Measurements from ENCODE around the gene POU6F2.

Gene POU6F2

DNA sequence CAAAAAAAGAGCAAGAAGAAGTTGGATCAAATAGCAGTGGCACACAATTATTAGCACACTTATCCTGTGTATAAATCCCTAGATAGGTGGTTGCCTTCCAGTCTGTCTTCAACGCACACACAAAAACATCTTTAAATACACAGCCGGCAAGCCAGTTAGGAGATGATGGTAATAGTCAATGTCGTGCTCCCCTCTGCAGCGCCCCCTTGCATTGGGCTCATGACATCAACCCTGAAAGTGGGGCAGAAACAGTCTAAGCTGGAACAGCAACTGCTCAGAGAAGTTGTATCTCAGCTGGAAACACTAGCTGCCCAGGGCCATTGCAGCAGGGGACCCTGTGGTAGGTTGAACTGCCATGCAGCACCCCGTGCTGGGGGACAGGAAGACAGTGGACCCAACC is 409.0 kb downstream of the POU6F2 start:
- in situ Hi-C loops (cut with MboI; ENCODE audit: low sequenced_read_pairs) = no loop called here

DNA sequence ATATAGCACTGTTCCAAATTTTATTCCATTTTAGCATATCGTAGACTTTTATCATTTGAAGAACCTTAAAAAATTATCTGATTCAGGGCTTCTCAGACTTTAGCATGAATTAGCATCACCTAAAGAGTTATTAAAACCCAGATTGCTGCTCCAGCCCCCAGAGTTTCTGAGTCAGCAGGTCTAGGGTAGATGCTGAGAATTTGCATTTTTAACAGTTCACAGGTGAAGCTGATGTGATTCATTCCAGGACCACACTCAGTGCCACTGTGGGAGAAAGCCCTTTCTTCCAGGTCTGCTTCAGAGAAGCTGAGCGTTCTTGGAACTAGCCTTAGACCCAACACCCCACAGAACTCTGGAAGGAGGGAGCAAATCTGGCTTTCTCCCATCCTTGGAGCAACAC is 414.4 kb downstream of the POU6F2 start:
- in situ Hi-C loops (cut with MboI; ENCODE audit: low sequenced_read_pairs) = no loop called here

DNA sequence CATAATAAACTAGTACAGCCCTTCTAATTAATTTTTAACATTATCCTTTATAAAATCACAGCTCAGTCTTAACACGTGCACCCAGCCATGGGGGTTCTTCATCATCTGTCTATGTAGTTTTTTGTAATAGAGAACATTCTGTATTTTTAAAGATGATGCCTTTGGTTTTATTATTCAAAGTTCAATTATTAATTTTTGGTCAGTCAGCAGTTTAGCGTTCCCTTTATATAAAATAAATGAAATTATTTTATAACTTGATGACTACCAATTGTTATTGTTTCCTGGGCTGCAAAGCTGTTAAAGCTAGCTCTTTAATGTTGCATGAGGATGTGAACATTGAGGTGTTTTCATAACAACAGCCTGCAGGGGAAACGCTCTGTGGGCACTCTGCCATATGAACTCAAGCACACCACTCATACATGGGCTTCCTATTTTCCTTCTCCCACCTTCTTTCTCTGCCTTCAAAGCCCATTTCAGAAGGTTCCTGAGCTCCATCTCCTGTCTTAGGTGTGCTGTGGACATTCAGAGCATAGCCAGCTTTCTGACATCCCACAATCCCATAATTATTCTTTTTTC is 416.5 kb downstream of the POU6F2 start:
- in situ Hi-C loops (cut with MboI; ENCODE audit: low sequenced_read_pairs) = no loop called here

- in situ Hi-C loops (cut with MboI; ENCODE audit: low sequenced_read_pairs) = no loop called here
Measured at GRCh38 chr7:39399458-39399857, 421.7 kb downstream of the POU6F2 start.

- in situ Hi-C loops (cut with MboI; ENCODE audit: low sequenced_read_pairs) = no loop called here
Measured at GRCh38 chr7:39399986-39400385, 422.3 kb downstream of the POU6F2 start.

DNA sequence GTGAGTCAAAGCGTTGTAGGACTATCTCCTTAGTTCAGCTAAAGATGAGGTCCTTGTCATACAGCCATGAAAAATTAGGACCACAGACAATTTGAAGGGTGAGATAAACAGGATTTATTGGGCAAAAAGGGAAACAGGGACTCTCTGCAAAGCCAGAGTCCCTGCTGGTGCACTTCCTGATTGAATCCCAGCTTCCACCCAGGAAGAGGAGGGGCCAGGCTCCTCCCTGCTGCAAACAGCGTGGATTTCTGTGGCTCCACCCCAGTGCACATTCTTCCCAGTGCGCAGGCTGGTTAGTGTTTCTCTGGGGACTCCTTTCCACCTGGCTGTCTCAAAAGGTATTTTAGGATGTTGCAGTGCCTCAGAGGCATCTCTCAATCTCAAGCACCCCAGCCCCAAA is 423.1 kb downstream of the POU6F2 start:
- in situ Hi-C loops (cut with MboI; ENCODE audit: low sequenced_read_pairs) = no loop called here

GRCh38 chr7:39402034-39402433 is 424.3 kb downstream of the POU6F2 start:
- in situ Hi-C loops (cut with MboI; ENCODE audit: low sequenced_read_pairs) = no loop called here

- in situ Hi-C loops (cut with MboI; ENCODE audit: low sequenced_read_pairs) = no loop called here
Measured at GRCh38 chr7:39404907-39405306, 427.2 kb downstream of the POU6F2 start.

- in situ Hi-C loops (cut with MboI; ENCODE audit: low sequenced_read_pairs) = no loop called here
Measured at GRCh38 chr7:39405581-39405980, 427.9 kb downstream of the POU6F2 start.

DNA sequence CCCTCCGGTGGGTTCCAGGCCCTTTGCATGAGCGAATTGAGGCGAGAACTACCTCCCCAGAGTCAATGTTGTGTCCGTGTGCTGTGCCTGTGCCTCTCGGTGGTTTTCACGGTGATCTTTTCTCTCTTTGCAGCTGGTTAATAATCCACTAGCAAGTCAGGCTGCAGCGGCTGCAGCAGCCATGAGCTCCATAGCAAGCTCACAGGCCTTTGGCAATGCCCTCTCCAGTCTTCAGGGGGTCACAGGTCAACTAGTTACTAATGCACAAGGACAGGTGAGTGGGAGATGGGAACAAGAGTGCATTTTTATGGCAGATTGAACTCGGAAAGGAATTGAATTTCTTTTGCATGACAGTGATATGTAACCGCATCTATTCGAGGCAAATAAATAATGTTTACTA is 428.8 kb downstream of the POU6F2 start:
- in situ Hi-C loops (cut with MboI; ENCODE audit: low sequenced_read_pairs) = no loop called here

GRCh38 chr7:39407137-39407536 is 429.4 kb downstream of the POU6F2 start:
- in situ Hi-C loops (cut with MboI; ENCODE audit: low sequenced_read_pairs) = no loop called here

- in situ Hi-C loops (cut with MboI; ENCODE audit: low sequenced_read_pairs) = no loop called here
Measured at GRCh38 chr7:39407723-39408122, 430.0 kb downstream of the POU6F2 start.

DNA sequence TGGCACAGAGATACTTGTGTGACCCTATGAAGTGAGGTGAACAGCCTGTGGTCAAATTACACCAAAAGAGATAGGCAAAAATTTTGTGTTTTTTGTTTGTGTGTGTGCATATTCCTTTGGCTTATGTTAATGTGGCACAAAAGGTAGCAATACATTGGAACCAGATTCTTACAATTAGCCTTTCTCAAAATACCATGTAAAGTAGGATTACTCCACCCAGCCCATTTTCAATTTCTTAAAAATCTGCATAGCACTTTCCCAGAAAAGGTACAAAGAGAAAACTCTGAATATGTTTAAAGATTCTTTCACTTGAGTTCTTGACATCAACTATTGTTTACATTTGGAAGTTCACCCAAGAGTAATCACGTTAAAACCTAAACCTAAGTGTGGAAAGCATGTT is 431.2 kb downstream of the POU6F2 start:
- in situ Hi-C loops (cut with MboI; ENCODE audit: low sequenced_read_pairs) = no loop called here

DNA sequence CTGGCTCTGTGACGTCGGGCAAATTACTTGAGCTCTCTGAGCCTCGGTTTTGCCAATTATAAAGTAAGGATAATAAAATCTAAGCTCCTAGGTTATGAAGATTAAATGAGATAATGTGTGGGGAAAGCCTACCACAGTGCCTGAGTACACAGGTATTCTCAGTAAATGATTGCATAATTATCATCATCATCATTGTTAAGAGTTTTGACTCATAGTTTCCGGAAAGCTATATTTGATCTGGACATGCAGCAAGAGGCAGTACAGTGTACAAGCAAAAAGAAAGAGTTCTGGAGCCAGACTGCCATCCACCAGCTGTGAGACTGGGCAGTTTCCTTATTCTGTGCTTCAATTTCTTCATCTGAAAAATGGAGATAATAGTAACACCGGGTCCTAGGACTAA is 432.9 kb downstream of the POU6F2 start:
- in situ Hi-C loops (cut with MboI; ENCODE audit: low sequenced_read_pairs) = no loop called here

GRCh38 chr7:39413636-39414223 is 436.0 kb downstream of the POU6F2 start:
- in situ Hi-C loops (cut with MboI; ENCODE audit: low sequenced_read_pairs) = no loop called here

DNA sequence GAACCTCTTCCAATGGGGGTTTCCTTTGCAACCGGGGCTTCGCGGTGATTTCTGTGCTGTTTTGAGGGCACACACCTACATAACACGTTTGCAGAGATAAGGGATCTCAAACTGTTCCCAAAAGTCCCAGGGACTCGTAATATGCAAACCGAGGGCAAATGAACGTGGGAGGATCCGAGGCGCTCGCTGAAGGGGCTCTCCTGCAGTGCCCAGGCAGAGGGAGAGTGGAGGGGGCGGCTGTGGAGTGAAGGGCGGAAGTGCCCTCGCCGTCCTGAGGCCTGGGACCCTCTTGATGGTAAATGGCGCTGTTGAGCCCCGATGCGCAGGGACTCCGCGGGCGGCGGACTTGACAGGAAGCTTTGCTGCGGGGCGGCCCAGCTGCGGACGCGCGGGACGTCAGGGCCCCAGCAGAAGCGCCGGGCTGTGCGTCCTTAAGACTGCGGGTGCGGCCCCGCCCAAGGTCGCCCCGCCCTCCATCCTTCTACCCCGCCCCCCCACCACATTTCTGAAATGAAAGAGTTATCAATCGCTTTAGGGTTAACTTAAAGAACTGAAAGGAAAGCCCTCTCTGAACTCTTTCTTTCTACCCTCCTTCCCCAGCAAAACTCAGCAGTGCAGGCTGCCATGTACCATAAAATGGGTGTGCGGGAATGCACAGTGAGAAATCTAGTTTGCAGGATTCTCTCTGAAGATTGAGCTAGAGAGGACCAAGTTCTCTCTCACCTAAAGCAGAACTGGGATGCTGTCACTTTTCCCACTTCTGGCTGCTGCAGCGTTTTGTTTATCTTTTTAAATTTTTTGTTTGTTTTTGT is 436.7 kb downstream of the POU6F2 start:
- in situ Hi-C loops (cut with MboI; ENCODE audit: low sequenced_read_pairs) = no loop called here

DNA sequence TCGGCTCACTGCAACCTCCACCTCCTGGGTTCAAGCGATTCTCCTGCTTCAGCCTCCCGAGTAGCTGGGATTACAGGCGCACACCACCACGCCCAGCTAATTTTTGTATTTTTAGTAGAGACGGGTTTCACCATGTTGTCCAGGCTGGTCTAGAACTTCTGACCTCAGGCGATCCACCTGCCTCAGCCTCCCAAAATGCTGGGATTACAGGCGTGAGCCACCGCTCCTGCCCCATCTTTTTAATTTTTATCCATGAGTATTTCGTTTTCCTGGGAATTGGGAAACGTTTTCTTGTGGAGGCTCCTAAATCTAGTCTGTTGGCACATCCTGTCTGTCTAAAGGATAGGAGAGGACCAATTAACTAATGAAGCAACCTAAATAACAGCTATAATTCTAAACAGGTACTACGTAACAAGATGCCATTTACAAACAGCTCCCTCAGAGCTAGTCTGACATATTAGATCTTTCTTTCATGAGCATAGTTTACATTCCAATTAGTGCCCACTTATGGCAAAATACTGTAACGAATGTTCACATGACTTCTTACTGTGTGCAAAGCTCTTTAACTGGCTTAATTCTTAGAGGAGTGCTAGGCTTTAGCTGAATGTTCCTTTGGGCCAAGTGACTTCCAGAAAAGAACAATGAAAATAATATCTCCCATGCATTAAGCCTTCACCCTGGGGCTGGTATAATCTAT is 437.5 kb downstream of the POU6F2 start:
- in situ Hi-C loops (cut with MboI; ENCODE audit: low sequenced_read_pairs) = no loop called here

GRCh38 chr7:39416866-39417265 is 439.2 kb downstream of the POU6F2 start:
- in situ Hi-C loops (cut with MboI; ENCODE audit: low sequenced_read_pairs) = no loop called here

- in situ Hi-C loops (cut with MboI; ENCODE audit: low sequenced_read_pairs) = no loop called here
Measured at GRCh38 chr7:39417642-39418041, 439.9 kb downstream of the POU6F2 start.

DNA sequence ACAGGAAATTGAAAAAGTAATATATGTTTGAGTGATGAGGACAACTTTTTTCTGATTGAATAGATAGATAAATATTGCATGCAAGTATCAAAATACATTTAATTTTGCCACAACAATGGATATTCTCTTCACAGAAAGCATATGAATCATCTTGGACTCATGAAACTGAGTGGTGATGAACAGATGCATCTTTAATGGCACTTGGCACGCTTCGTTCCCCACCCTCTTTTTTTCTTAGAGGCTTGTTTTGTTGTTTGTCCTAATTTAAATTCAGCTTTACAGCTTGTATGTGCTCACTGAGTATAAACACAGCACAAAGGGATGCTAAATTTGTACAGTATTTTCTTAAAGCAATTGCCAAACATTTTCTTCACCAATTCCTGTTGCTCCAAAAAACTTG is 443.5 kb downstream of the POU6F2 start:
- in situ Hi-C loops (cut with MboI; ENCODE audit: low sequenced_read_pairs) = no loop called here

DNA sequence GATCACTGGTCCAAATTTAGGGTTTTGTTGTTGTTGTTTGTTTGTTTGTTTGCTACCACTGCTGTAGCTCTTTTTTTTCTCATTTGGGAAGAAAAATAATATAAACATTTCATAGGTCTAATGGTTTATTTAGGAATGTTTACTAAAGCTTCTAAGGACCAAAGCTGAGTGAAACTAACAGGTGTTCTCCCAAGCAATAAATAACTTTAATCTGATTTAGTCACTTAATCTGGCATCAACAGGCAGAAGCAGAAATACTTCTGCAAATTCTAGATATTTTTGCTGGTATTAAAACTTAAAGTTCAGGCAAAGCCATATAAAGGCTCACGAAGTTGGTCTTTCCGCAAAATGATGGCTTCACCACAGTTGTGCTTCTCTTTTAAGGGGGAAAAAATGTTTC is 444.0 kb downstream of the POU6F2 start:
- in situ Hi-C loops (cut with MboI; ENCODE audit: low sequenced_read_pairs) = no loop called here

- in situ Hi-C loops (cut with MboI; ENCODE audit: low sequenced_read_pairs) = no loop called here
Measured at GRCh38 chr7:39428221-39428620, 450.5 kb downstream of the POU6F2 start.
